Retina (tissue), 1 donor: ENCODE data around the gene OR5AK2.
"Not testable (repeated sequence)": the region's sequence is repeated elsewhere in the genome, so short reads cannot be mapped to it uniquely, and the experiment has no call there.

Experiments used
- DNase-seq: peaks from one replicate; pipeline ENCODE4 v3.0.0-alpha.2; 2016

The OR5AK2 gene

GRCh38 chr11:56988614-56989013 lies at the start of gene OR5AK2:
Gene OR5AK2, plus strand, starts transcription at chr11:56988914. Its CDS starts 0 bp downstream, at chr11:56988914.
- DNase-seq, result no peak

DNA sequence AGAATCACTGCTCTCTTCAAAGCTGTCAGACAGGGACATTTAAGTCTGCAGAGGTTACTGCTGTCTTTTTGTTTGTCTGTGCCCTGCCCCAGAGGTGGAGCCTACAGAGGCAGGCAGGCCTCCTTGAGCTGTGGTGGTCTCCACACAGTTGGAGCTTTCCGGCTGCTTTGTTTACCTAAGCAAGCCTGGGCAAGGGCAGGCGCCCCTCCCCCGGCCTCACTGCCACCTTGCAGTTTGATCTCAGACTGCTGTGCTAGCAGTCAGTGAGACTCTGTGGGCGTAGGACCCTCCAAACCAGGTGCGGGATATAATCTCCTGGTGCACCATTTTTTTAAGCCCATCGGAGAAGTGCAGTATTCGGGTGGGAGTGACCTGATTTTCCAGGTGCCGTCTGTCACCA lies 43.2 kb upstream of the OR5AK2 start:
- DNase-seq, result not testable (repeated sequence)

- no peak for DNase-seq
These were observed 39.7 kb upstream of the OR5AK2 start for GRCh38 chr11:56948991-56949515.

DNA sequence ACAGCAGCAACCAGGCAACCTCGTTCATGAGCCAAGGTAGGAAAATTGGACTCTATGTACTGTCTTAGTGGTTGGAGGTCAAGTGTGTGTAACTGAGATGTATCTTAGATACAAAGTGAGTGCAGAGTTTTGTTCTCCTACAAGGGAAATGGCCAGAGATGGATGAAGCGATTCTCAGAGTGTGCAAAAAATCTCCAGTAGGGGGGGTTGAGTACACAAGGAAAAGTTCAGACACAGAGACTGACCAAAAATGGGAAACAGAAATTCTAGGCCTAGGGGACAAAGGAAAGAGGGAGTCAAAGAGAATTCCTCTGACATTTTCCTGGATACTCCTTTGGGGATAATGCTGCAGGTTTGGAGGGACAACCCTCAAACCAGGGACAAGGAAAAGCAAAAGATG lies 38.2 kb upstream of the OR5AK2 start:
- DNase-seq, result no peak

DNA sequence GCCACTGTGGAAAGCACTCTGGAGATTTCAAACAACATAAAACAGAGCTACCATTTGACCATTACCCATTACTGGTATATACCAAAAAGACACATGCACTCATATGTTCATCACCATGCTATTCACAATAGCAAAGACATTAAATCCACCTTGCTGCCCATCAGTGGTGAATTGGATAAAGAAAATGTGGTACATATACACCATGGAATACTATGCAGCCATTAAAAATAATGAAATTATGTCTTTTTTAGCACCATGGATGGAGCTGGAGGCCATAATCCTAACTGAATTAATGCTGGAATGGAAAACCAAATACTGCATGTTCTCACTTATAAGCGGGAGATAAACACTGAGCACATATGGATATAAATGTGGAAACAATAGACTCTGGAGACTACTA lies 34.8 kb upstream of the OR5AK2 start:
- not testable (repeated sequence) for DNase-seq

DNA sequence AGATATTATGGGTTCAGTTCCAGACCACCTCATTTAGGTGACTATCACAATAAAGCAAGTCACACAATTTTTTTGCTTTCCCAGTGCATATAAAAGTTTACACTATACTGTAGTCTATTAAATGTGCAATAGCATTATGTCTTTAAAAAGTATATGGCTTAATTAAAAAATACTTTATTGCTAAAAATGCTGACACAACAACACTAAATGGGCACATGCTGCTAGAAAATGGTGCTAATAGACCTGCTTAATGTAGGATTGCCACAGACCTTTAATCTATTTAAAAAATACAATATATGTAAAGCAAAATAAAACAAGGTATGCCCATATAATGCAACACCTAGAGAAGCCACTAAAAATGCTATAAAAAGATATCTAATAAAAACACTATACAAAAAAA lies 27.1 kb upstream of the OR5AK2 start:
- DNase-seq, result no peak

- DNase-seq, result no peak
These were observed 21.0 kb upstream of the OR5AK2 start for GRCh38 chr11:56967726-56968125.

DNA sequence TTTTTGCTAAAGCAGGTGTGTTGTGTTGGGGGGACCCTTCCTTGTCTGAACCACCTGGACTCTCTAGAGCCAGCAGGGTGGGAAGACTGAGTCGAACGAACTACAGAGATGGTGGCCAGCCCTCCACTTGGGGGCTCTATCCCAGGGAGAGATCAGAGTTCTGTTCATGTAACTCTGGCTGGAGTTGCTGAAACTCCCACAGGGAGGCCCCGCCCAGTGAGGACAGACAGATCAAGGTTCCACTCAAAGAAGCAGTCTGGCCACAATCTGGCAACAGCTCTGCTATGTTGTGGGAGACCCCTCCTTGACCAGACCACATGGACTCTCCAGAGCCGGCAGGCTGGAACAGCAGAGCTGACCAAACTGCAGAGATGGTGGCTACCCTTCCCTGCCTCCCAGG lies 20.2 kb upstream of the OR5AK2 start:
- DNase-seq, result no peak

DNA sequence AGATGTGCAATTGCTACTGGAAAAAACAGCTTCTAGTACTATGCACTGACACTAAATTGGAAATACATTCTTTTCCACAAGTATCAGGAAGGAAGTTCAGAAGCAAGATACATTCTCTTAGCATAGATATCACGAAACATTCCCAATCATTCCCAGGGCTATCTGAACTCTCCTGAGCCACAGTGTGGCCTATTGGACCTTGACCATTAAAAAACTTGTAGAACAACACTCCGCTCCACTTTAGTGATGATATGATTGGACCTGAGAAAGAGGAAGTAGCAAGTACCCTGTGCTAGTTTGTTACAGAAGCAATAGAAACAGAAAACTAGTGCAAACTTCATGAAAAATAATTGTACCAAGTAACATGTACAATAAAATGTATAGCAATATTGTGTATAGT lies 11.4 kb upstream of the OR5AK2 start:
- no peak for DNase-seq

DNA sequence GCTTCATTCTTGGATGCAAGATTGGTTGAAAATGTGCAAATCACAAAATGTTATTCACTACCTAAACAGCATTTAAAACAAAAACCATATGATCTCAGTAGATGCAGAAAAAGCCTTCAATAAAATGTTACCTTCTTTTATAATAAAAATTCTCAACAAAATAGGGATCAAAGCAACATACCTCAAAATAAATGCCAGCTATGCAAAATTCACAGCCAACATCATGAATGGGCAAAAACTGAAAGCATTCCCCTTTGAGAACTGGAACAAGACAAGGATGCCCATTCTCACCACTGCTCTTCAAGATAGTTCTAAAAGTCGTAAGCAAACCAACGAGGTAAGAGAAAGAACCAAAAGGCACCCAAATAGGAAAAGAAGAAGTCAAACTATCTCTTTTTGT lies 2.0 kb downstream of the OR5AK2 start:
- DNase-seq, result no peak

- DNase-seq, result no peak
These were observed 5.8 kb downstream of the OR5AK2 start for GRCh38 chr11:56994532-56994931.

- DNase-seq, result no peak
These were observed 13.1 kb downstream of the OR5AK2 start for GRCh38 chr11:57001674-57002401.

- no peak for DNase-seq
These were observed 19.7 kb downstream of the OR5AK2 start for GRCh38 chr11:57008373-57008772.

DNA sequence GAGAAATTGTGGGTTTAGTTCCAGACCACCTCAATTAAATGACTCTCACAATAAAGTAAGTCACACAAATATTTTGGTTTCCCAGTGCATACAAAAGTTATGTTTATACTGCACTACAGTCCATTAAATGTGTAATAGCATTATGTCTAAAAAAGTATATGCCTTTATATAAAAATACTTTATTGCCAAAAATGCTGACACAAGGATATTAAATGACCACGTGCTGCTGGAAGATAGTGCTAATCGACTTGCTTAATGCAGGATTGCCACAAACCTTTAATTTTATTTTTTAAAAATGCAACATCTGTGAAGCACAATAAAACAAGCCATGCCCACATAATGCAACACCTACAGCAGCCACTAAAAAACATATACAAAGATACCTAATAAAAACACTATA lies 27.0 kb downstream of the OR5AK2 start:
- DNase-seq, result no peak

- no peak for DNase-seq
These were observed 42.8 kb downstream of the OR5AK2 start for GRCh38 chr11:57031556-57031955.
